CD8-positive, alpha-beta memory T cell (primary cell): ENCODE results near the gene LTBP1. TPM values are rescaled to one million over a fixed set of nuclear protein-coding genes. Genes with fewer than 3 reads are reported as not detected.

Experiments used
- CTCF ChIA-PET: fragments of 350-600 bp; sonication (Branson Sonifier 250); formaldehyde crosslinking; loops from one replicate; lab custom pipeline; 2021; ENCODE audit warnings: antibody characterized with exemption; lab: Charles Lee
- POLR2A ChIA-PET: fragments of 350-600 bp; sonication (Branson Sonifier 250); formaldehyde crosslinking; loops from one replicate; lab custom pipeline; 2021; ENCODE audit warnings: antibody characterized with exemption; lab: Charles Lee
- DNase-seq, 5 donors: peaks; one replicate each; pipeline versions ENCODE4 v3.0.0 to v3.0.0-alpha.2; 2020 to 2022; ENCODE audit warnings: mixed read lengths in 1 of 5
- H3K27ac ChIP-seq: one replicate; pipeline ENCODE4 v1.7.0; 2013; ENCODE audit warnings: low read depth, mild to moderate bottlenecking, low read length, moderate library complexity
- H3K27me3 ChIP-seq: 2 replicates; pipeline ENCODE4 v1.7.0; 2013; ENCODE audit warnings: low read length, mild to moderate bottlenecking; ENCODE audit not compliant: insufficient read depth, poor library complexity, severe bottlenecking
- H3K36me3 ChIP-seq: 2 replicates; pipeline ENCODE4 v1.7.0; 2013; ENCODE audit warnings: mild to moderate bottlenecking, low read length, moderate library complexity; ENCODE audit not compliant: insufficient read depth
- H3K4me1 ChIP-seq: 2 replicates; pipeline ENCODE4 v1.7.0; 2013; ENCODE audit warnings: mild to moderate bottlenecking, low read length, moderate library complexity; ENCODE audit not compliant: insufficient read depth
- H3K4me3 ChIP-seq: 2 replicates; pipeline ENCODE4 v1.7.0; 2013; ENCODE audit warnings: mild to moderate bottlenecking, low read length
- H3K9me3 ChIP-seq: 2 replicates; pipeline ENCODE4 v1.7.0; 2013; ENCODE audit warnings: mild to moderate bottlenecking, low read length
- H3K27ac Mint-ChIP-seq, 8 donors: one replicate each; pipeline ENCODE4 v1.8.0; 2020 to 2021; ENCODE audit warnings: mixed read lengths in 8 of 8, mild to moderate bottlenecking in 6 of 8, inconsistent platforms in 3 of 8, moderate library complexity in 3 of 8
- H3K27me3 Mint-ChIP-seq, 2 donors: one replicate each; pipeline ENCODE4 v1.8.0; 2020 to 2021; ENCODE audit warnings: mixed read lengths in 2 of 2, mild to moderate bottlenecking in 1 of 2, moderate library complexity in 1 of 2
- H3K36me3 Mint-ChIP-seq, 3 donors: one replicate each; pipeline ENCODE4 v1.8.0; 2020 to 2021; ENCODE audit warnings: mixed read lengths in 3 of 3, inconsistent platforms in 1 of 3, mild to moderate bottlenecking in 1 of 3
- H3K4me1 Mint-ChIP-seq, 3 donors: one replicate each; pipeline ENCODE4 v1.8.0; 2020 to 2021; ENCODE audit warnings: mixed read lengths in 3 of 3, inconsistent platforms in 1 of 3, mild to moderate bottlenecking in 1 of 3
- H3K4me3 Mint-ChIP-seq, 7 donors: one replicate each; pipeline ENCODE4 v1.8.0; 2020 to 2021; ENCODE audit warnings: mixed read lengths in 7 of 7, mild to moderate bottlenecking in 6 of 7, moderate library complexity in 4 of 7, inconsistent platforms in 2 of 7
- H3K9me3 Mint-ChIP-seq, 5 donors: one replicate each; pipeline ENCODE4 v1.8.0; 2020 to 2022; ENCODE audit warnings: mixed read lengths in 5 of 5, mild to moderate bottlenecking in 3 of 5, moderate library complexity in 2 of 5, inconsistent platforms in 1 of 5
- polyA plus RNA-seq: library from polyadenylated mRNA; unstranded; fragments of 300-500 nt; fragmentation: Illumina TruSeq; gene quantifications from one replicate; pipeline ENCODE4 v1.2.3, GENCODE V29; 2021
- total RNA-seq, 2 experiments: library from RNA; stranded (reverse); gene quantifications; one replicate each; pipeline ENCODE4 v1.2.3, GENCODE V29; 2021

Gene LTBP1
- total and polyA plus RNA-seq, 3 experiments from 2014 or later: not detected

DNA sequence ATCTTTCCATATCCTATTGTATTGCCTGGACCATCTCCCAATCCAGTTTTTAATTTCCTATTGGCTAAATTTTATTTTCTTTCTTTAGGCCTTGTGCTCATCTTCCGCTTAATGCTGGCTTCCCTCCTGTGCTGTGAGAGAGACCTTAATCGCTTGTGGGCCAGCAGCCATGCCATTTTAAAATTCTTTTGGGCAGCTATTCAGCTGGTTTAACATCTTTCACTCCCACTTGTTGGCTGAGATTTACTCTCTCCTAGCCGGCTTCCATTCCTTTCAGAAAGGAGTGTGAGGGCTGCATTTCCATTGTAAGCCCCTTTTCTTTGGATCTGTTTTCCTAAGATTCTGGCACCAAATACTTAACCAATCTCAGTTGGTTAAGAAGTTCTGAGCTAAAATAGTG lies 388.8 kb downstream of the LTBP1 start:
- H3K27me3 Mint-ChIP-seq: peaks cover 3 to 32% of the 10 kb centered on the region in 2 donors
- CTCF ChIA-PET: no interaction called here
- Histone ChIP-seq H3K27me3 (no peaks in the 10 kb centered on the region), H3K27ac (no peak overlapping the region), H3K9me3 (no peaks in the 10 kb centered on the region), H3K4me1 (no peaks in the 10 kb centered on the region), H3K36me3 (no peaks in the 10 kb centered on the region), H3K4me3 (no peak overlapping the region)
- no peak for DNase-seq
- no peaks in the 10 kb centered on the region for H3K4me1 Mint-ChIP-seq
- H3K27ac Mint-ChIP-seq: peak overlapping the region in 1 of 8 donors; percentile 12
- H3K36me3 Mint-ChIP-seq: no peaks in the 10 kb centered on the region
- no peak overlapping the region for H3K4me3 Mint-ChIP-seq
- POLR2A ChIA-PET: no interaction called here
- no peaks in the 10 kb centered on the region for H3K9me3 Mint-ChIP-seq

DNA sequence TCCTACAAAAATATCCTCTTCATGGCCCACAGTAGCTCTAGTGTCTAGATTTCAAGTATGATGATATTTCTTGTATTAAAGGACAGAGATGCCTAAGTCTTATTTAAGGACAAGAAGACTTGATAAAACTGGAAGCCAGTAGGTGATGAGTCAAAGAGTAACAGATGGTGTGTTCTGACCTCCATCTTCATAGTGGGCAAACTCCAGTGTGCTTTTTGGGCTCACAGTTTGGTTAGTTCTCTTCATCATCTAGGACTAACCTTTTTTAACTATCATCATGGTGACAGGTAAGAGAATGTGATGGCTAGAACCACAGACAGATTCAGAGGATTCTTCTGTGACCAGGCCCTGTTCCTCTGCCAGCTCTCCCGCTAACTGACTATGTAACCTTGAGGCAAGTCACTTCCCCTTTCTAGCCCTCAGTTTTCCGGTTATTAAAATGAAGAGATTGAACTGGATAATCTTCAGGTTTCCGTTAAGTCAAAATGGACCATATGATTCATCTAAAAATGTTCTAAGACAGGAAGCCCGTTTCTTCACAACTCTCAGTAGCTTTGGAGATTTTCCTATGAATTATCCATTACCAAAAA lies 389.4 kb downstream of the LTBP1 start:
- peaks cover 5 to 32% of the 10 kb centered on the region in 2 donors for H3K27me3 Mint-ChIP-seq
- H3K36me3 ChIP-seq: no peaks in the 10 kb centered on the region
- H3K9me3 Mint-ChIP-seq: no peaks in the 10 kb centered on the region
- H3K4me1 ChIP-seq: no peaks in the 10 kb centered on the region
- no peak overlapping the region for H3K4me3 ChIP-seq
- ChIA-PET POLR2A (no interaction called here), CTCF (no interaction called here)
- DNase-seq: no peak
- H3K9me3 ChIP-seq: no peaks in the 10 kb centered on the region
- no peaks in the 10 kb centered on the region for H3K4me1 Mint-ChIP-seq
- H3K36me3 Mint-ChIP-seq: peaks cover 0 to 2% (median 0%) of the 10 kb centered on the region in 3 donors
- no peak overlapping the region for H3K27ac Mint-ChIP-seq
- no peaks in the 10 kb centered on the region for H3K27me3 ChIP-seq
- no peak overlapping the region for H3K27ac ChIP-seq
- H3K4me3 Mint-ChIP-seq: no peak overlapping the region

DNA sequence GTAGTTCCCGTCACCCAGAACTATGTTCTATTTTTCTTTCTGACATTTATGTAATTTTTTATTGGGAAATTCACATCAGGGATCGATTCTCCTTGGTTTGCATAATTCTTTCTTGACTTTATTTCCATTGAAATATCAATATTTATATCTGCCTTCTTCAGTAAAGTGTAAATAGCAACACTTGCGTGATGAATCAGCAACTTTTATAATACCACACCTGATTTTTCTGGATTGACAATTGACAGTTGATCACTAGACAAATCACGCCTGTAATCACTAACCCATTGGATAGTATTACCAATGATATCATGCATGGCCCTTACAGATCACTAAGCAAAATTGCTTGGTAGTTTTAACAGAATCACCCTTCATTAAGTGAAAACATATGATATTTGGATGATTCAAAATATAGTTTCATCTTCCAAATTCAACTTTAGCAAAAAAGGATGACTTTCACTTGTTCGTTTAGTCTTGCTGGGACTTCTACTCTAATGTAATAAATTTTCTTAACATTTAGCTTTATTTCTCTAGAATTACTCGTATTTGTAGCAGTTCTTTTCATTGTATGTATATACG lies 390.7 kb downstream of the LTBP1 start:
- no peak for DNase-seq
- Mint-ChIP-seq H3K4me3 (no peak overlapping the region), H3K4me1 (no peaks in the 10 kb centered on the region), H3K27ac (no peak overlapping the region), H3K9me3 (no peaks in the 10 kb centered on the region), H3K27me3 (peaks cover 5 to 29% of the 10 kb centered on the region in 2 donors), H3K36me3 (peaks cover 0 to 2% (median 0%) of the 10 kb centered on the region in 3 donors)
- H3K4me1 ChIP-seq: no peaks in the 10 kb centered on the region
- no peaks in the 10 kb centered on the region for H3K27me3 ChIP-seq
- H3K9me3 ChIP-seq: no peaks in the 10 kb centered on the region
- H3K27ac ChIP-seq: no peak overlapping the region
- CTCF ChIA-PET: no interaction called here
- no peak overlapping the region for H3K4me3 ChIP-seq
- POLR2A ChIA-PET: no interaction called here
- no peaks in the 10 kb centered on the region for H3K36me3 ChIP-seq

DNA sequence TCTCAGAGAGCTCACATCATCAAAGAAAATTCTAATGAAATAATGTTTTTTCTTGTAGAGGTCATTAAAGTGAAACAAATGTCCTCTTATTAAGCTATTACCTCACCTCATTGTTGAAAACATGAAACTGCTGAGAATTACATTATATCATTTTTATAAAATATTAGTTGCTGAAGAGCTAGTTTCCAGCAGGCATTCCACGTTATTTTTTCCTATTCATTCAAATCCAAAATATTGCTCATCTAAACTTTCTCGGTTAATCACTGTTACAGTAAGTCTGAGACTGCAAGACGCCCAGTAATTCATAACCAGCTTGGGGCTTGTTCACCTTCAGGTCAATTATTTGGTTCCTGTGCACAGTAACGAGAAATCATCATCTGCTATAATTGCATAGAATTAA lies 391.2 kb downstream of the LTBP1 start:
- H3K4me3 Mint-ChIP-seq: no peak overlapping the region

DNA sequence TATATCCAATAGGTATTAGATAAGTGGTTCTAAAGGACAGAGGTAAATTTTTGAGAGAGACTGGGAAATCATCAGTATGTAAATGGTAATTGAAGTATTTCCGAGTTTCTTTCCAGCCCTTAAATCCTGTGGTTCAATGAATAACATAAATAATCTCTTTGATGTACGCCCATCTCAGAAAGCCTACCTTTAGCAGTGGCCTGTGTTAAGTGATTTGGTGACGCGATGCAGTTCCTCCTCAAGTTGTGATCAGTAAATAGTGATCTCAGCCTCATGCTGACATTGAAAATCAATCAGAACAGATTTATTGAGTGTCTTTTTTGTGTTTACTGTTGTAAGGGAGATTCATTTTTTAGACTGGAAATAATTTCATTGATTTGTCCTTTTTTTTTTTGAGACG lies 392.5 kb downstream of the LTBP1 start:
- Mint-ChIP-seq H3K27me3 (peaks cover 2 to 15% of the 10 kb centered on the region in 2 donors), H3K9me3 (no peaks in the 10 kb centered on the region), H3K4me3 (no peak overlapping the region), H3K4me1 (peaks cover 4 to 6% (median 5%) of the 10 kb centered on the region in 3 donors), H3K27ac (no peak overlapping the region), H3K36me3 (peaks cover 0 to 2% (median 0%) of the 10 kb centered on the region in 3 donors)
- no peaks in the 10 kb centered on the region for H3K36me3 ChIP-seq
- no peaks in the 10 kb centered on the region for H3K4me1 ChIP-seq
- no peaks in the 10 kb centered on the region for H3K27me3 ChIP-seq
- H3K4me3 ChIP-seq: no peak overlapping the region
- POLR2A ChIA-PET: no interaction called here
- no peak overlapping the region for H3K27ac ChIP-seq
- CTCF ChIA-PET: no interaction called here
- DNase-seq: no peak
- H3K9me3 ChIP-seq: no peaks in the 10 kb centered on the region

More for the DNA sequence above, 391.2 kb downstream of the LTBP1 start:
- H3K36me3 ChIP-seq: no peaks in the 10 kb centered on the region
- no peak for DNase-seq
- no peaks in the 10 kb centered on the region for H3K9me3 Mint-ChIP-seq
- H3K4me1 ChIP-seq: no peaks in the 10 kb centered on the region
- CTCF ChIA-PET: no interaction called here
- H3K4me3 ChIP-seq: no peak overlapping the region
- no peaks in the 10 kb centered on the region for H3K9me3 ChIP-seq
- H3K27ac Mint-ChIP-seq: no peak overlapping the region
- no peaks in the 10 kb centered on the region for H3K27me3 ChIP-seq
- H3K36me3 Mint-ChIP-seq: peaks cover 0 to 2% (median 0%) of the 10 kb centered on the region in 3 donors
- H3K27ac ChIP-seq: no peak overlapping the region
- POLR2A ChIA-PET: no interaction called here
- H3K4me1 Mint-ChIP-seq: no peaks in the 10 kb centered on the region
- H3K27me3 Mint-ChIP-seq: peaks cover 5 to 25% of the 10 kb centered on the region in 2 donors

DNA sequence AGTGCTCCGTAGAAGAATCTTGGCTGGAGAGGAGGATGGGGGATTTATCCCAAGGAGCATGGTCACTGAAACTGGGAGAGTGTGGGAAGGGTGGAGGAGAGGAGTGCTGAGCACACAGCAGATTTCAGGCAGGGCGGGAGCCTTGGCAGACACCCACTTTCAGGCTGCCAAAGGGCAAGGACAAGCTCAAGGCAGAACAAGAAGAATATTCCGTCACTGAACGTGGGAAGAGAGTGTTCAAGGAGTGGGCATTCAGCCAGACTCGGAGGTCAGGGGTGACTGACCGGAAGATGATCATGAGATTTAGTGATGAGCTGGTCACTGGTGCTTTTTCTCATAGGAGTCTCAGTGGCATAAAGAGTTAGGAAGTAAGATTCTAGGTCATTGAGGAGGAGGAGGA lies 393.5 kb downstream of the LTBP1 start:
- H3K36me3 Mint-ChIP-seq: peaks cover 0 to 2% (median 0%) of the 10 kb centered on the region in 3 donors
- H3K4me3 ChIP-seq: no peak overlapping the region
- no peak overlapping the region for H3K27ac Mint-ChIP-seq
- no peak overlapping the region for H3K27ac ChIP-seq
- peaks cover 2 to 15% of the 10 kb centered on the region in 2 donors for H3K27me3 Mint-ChIP-seq
- no peaks in the 10 kb centered on the region for H3K36me3 ChIP-seq
- no peaks in the 10 kb centered on the region for H3K9me3 ChIP-seq
- CTCF ChIA-PET: no interaction called here
- no peak for DNase-seq
- no peaks in the 10 kb centered on the region for H3K4me1 ChIP-seq
- no peaks in the 10 kb centered on the region for H3K27me3 ChIP-seq
- peaks cover 11 to 15% (median 11%) of the 10 kb centered on the region in 3 donors for H3K4me1 Mint-ChIP-seq
- H3K9me3 Mint-ChIP-seq: no peaks in the 10 kb centered on the region
- H3K4me3 Mint-ChIP-seq: no peak overlapping the region
- POLR2A ChIA-PET: no interaction called here

DNA sequence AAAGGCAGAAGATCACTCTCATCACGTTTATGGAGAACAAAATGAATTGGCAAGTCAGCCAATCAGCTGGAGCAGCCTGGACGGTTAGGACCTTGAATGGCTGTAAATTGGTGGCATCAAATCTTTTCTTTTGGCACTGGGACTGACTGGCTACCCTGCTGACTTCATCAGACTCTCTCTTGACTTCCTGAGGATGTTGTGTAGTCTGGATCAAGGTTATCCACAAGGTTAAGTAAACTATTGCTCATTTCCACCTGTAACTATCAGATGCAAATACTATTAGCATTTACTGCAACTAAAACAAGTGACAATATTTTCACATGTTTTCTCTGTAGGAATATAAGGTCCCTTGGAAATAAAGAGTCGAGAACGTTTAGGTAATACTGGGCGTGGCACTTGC lies 395.4 kb downstream of the LTBP1 start:
- Mint-ChIP-seq H3K27ac (no peak overlapping the region), H3K27me3 (peaks cover 2 to 15% of the 10 kb centered on the region in 2 donors), H3K36me3 (peaks cover 0 to 2% (median 0%) of the 10 kb centered on the region in 3 donors), H3K4me3 (no peak overlapping the region), H3K4me1 (peaks cover 11 to 15% (median 11%) of the 10 kb centered on the region in 3 donors), H3K9me3 (no peaks in the 10 kb centered on the region)
- no peak overlapping the region for H3K27ac ChIP-seq
- ChIA-PET POLR2A (no interaction called here), CTCF (no interaction called here)
- DNase-seq: no peak
- H3K4me1 ChIP-seq: no peaks in the 10 kb centered on the region
- H3K9me3 ChIP-seq: no peaks in the 10 kb centered on the region
- H3K36me3 ChIP-seq: no peaks in the 10 kb centered on the region
- H3K4me3 ChIP-seq: no peak overlapping the region
- no peaks in the 10 kb centered on the region for H3K27me3 ChIP-seq

DNA sequence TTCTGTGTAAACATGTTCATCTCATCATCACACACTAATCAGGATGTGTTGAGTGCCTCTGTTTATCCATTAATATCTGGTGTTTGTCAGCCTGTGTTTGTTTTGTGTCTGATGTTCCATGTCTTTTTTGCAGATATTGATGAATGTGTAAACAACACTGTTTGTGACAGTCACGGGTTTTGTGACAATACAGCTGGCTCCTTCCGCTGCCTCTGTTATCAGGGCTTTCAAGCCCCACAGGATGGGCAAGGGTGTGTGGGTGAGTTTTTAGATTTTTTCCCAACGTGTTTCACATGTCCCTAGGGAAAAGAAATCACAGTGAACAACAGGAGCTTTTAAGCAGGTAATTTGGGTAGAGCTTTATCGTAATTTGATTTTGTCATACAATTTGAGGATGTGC lies 396.0 kb downstream of the LTBP1 start:
- Mint-ChIP-seq H3K27ac (peak overlapping the region in 2 of 8 donors; percentile 14 to 66), H3K4me3 (no peak overlapping the region), H3K27me3 (peaks cover 4 to 15% of the 10 kb centered on the region in 2 donors), H3K36me3 (peaks cover 0 to 2% (median 0%) of the 10 kb centered on the region in 3 donors), H3K9me3 (no peaks in the 10 kb centered on the region), H3K4me1 (peaks cover 11 to 15% (median 11%) of the 10 kb centered on the region in 3 donors)
- Histone ChIP-seq H3K4me3 (no peak overlapping the region), H3K36me3 (no peaks in the 10 kb centered on the region), H3K4me1 (no peaks in the 10 kb centered on the region), H3K27ac (no peak overlapping the region), H3K27me3 (no peaks in the 10 kb centered on the region), H3K9me3 (no peaks in the 10 kb centered on the region)
- CTCF ChIA-PET: no interaction called here
- POLR2A ChIA-PET: no interaction called here
- no peak for DNase-seq
